ES-I3 (cell line): ENCODE data around the gene ART5.
"Not testable (repeated sequence)": the region's sequence is repeated elsewhere in the genome, so short reads cannot be mapped to it uniquely, and the experiment has no call there.

ENCODE experiments used
- H3K36me3 ChIP-seq: 2 replicates; pipeline ENCODE4 v1.6.1; 2013; ENCODE audit warnings: mild to moderate bottlenecking, low read length, control low read depth, moderate library complexity; ENCODE audit not compliant: insufficient read depth
- H3K4me1 ChIP-seq: 2 replicates; pipeline ENCODE4 v1.6.1; 2013; ENCODE audit warnings: mild to moderate bottlenecking, control low read depth, low read length; ENCODE audit not compliant: insufficient read depth
- H3K9ac ChIP-seq: 2 replicates; pipeline ENCODE4 v1.6.1; 2013; ENCODE audit warnings: low read depth, mild to moderate bottlenecking, low read length, moderate library complexity
- H3K9me3 ChIP-seq: 2 replicates; pipeline ENCODE4 v1.6.1; 2013; ENCODE audit warnings: mild to moderate bottlenecking, low read length, moderate library complexity; ENCODE audit not compliant: control insufficient read depth, insufficient read depth

Gene ART5

DNA sequence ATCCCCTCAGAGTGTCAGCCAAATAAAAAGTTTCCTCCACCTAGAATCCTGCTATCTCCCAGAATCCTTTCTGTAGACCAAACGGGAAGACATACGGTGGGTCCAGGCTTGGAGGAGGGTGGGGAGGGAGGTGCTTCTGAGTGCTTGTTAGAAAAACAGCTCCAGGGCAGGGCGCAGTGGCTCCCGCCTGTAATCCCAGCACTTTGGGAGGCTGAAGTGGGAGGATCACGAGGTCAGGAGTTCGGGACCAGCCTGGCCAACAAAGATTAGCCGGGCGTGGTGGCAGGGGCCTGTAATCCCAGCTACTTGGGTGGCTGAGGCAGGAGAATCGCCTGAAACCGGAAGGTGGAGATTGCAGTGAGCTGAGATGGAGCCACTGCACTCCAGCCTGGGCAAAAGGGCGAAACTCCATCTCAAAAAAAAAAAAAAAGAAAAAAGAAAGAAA lies 1.3 kb upstream of the ART5 start:
- not testable (repeated sequence) for H3K36me3 ChIP-seq, H3K4me1 ChIP-seq, H3K9me3 ChIP-seq
- H3K9ac ChIP-seq: peak overlapping the region; percentile 57

DNA sequence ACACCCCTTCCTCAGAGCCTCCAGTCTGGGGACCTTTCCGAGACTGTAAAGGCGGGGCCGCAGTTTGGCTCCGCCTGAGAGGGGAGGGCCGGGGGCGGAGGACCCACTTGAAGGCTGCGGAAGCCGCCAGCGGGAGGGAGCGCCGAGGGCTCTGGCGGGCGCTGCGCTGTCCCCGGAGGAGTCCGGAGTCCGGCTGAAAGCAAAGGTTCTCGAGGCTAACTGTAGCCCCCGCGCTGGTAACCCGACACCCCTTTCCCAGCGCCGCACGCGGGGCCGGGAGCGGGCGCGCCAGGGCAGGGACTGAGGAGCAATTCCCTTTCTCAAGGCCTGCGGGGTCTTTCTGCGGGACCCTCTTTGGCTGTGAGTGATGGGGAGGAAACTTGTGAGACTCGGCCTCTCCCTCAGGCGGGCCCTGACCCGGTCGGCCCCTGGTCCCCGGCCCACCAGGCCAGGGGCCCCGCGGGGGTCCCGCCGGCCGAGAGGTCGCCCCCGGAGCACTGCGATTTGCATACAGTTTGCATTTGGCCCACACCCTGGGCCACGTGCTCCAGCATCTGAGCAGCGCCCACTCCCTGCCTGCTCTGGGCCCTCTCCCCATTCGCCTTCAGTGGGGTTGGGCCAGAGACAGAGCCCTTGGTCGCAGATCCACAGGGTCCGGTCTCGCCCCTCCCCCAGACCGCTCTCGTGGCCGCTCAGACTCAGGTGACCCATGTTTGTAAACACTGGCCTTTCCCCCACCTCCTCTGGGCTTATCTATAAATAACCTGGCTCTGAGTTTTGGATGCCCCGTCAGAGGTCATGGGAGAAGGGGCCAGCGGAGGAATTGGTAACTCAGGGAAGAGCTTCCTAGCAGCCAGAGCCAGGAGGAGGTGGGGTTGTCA lies 519 bp upstream of the ART5 start:
- Histone ChIP-seq H3K9ac (peak overlapping the region; percentile 57), H3K9me3 (peaks cover 6% of the 10 kb centered on the region; the same call in 1 of the 2 replicates), H3K36me3 (no peaks in the 10 kb centered on the region), H3K4me1 (0 out of 2 replicates have a peak, but pooled peaks cover 5% of the 10 kb centered on the region)

DNA sequence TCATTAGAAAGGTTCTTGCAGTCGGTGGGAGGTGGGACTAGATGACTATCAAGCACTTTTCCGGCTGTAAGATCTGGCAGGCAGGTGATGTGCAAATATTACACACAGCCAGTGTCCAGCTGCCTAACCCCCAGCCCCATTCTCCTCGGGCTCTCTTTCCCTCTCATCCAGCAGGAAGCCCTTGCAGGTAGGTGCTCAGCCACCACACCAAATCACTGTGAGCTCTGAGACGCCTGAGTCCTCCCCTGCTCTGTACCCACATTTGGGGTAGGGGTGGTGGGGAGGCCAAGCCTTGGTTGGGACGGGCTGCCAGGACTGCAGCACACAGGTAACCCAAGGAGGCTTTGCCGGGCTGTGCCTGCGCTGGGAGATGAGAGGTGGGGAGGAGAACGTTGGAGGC lies 601 bp downstream of the ART5 start:
- Histone ChIP-seq H3K36me3 (no peaks in the 10 kb centered on the region), H3K9ac (peak overlapping the region; percentile 54; the same call in 1 of the 2 replicates), H3K4me1 (0 out of 2 replicates have a peak, but pooled peaks cover 5% of the 10 kb centered on the region), H3K9me3 (peaks cover 6% of the 10 kb centered on the region; the same call in 1 of the 2 replicates)

DNA sequence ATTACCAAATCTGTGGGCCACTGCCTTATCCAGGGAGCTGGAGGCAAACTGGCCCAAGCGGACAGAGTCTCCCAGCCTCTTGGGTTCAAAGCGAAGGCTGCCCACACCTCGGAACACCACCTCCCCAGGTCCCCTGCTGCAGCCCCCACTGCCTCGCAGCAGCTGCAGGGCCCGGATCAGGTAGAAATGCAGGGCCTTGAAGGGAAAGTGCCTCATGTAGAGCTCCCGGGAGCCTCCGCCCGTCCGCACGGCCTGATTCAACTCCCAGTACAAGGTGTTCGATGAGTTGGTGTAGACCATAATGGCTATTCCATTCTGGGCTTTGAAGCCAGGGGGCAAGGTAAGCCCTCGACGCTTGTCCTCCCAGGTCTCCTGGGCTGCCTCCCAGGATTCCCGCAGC lies 2.0 kb downstream of the ART5 start:
- Histone ChIP-seq H3K36me3 (no peaks in the 10 kb centered on the region), H3K9me3 (peaks cover 6% of the 10 kb centered on the region; the same call in 1 of the 2 replicates), H3K9ac (no peak overlapping the region), H3K4me1 (0 out of 2 replicates have a peak, but pooled peaks cover 5% of the 10 kb centered on the region)

DNA sequence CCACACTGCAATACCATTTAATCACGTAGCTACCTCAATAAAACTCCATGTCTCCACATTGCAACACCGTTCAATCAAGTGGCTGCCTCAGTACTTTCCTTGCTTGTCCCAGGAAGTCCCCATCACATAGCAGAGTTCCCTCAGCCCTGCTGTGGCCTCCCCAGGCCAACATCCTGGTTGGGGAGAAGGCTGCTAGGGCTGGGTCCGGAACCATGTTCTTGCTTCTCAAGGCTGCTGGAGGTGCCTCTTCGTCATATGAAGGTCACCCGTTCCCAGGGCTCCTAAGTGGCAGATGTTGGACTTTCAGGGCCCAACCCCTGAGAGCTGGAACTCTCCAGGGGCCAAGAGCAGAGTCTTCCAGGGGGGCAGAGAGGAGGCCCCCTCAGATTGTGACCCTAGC lies 3.3 kb downstream of the ART5 start:
- no peaks in the 10 kb centered on the region for H3K36me3 ChIP-seq
- no peaks in the 10 kb centered on the region for H3K9me3 ChIP-seq
- H3K9ac ChIP-seq: no peak overlapping the region
- 0 out of 2 replicates have a peak, but pooled peaks cover 2% of the 10 kb centered on the region for H3K4me1 ChIP-seq

DNA sequence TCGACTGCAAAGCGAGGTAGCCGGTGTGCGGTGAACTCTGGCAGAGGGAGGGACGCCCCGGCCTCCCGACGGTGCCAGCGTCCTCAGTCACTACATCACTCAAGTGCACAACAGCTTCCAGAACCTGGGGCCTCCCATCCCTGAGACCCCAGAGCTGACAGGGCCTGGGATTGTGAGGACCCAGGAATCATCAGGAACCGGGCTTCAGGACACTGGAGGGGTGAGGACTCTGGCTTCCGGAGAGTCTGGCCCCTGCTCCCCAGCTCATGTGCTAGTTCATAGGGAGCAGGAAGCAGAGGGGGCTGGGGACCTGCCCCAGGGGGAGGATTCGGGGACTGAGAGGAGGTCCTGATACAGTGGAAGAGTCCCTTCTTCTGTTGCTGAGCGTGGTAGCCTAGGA lies 4.6 kb downstream of the ART5 start:
- no peaks in the 10 kb centered on the region for H3K4me1 ChIP-seq

DNA sequence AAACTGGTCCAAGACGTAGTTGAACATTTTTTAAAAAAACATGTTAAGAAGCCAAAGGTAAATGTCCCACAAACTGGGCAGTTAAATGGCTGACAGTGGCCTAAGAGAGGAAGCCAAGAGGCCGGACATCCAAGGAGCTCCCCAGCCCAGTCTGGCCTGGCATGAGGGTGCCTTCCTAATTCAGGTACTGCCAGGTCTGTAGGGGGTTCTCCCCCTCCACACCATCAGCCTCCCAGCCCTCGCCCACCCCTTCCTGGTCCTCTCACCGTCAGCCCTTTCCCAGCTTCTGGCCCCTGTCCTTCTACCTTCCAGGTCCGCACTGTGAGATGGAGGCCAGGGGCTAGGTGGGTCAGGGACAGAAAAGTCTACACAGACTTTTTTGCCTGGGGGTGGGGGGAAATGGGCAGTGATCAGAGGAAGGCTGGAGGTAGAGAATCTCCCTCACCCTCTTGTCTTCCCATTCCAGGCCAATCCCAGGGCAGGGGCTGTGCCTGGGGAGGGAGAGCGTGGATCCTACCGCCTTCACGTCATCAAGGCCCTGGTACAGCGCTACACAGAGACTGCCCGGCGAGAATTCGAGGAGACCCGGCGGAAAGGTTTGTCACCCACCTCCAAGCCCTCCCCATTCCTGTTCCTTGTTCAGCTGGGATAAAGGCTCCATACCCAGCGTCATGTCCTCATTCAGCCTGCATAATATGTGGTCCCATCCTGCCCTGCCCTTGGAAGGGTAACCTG lies 6.0 kb downstream of the ART5 start:
- Histone ChIP-seq H3K36me3 (no peaks in the 10 kb centered on the region), H3K4me1 (no peaks in the 10 kb centered on the region), H3K9me3 (no peaks in the 10 kb centered on the region), H3K9ac (no peak overlapping the region)

More for the DNA sequence above, 4.6 kb downstream of the ART5 start:
- H3K36me3 ChIP-seq: no peaks in the 10 kb centered on the region
- H3K9ac ChIP-seq: no peak overlapping the region
- H3K9me3 ChIP-seq: no peaks in the 10 kb centered on the region

DNA sequence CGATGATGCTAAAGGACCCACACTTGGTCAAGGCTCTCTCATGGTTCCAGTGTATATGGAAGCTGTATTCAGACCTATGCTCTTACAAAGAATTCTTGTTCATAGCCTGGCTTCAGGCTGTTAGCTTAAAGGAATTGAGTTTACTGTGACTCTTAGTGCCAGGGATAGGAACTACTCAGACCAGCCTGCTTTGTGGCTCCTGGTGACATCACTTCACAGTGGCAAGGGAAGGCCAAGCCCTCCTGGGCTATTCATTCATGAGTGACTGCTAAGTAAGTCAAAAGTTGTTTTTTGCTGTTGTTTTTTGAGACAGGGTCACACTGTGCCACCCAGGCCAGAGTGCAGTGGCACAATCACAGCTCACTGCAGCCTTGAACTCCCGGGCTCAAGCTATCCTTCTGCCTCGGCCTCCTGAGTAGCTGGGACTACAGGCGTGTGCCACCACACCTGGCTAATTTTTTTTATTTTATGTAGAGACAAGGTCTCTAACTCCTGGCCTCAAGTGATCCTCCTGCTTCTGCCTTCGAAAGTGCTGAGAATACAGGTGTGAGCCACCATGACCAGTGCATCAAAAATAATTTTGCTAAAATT lies 9.6 kb downstream of the ART5 start:
- H3K4me1 ChIP-seq: 0 out of 2 replicates have a peak, but pooled peaks cover 1% of the 10 kb centered on the region
- no peaks in the 10 kb centered on the region for H3K36me3 ChIP-seq
- H3K9ac ChIP-seq: no peak overlapping the region
- no peaks in the 10 kb centered on the region for H3K9me3 ChIP-seq

DNA sequence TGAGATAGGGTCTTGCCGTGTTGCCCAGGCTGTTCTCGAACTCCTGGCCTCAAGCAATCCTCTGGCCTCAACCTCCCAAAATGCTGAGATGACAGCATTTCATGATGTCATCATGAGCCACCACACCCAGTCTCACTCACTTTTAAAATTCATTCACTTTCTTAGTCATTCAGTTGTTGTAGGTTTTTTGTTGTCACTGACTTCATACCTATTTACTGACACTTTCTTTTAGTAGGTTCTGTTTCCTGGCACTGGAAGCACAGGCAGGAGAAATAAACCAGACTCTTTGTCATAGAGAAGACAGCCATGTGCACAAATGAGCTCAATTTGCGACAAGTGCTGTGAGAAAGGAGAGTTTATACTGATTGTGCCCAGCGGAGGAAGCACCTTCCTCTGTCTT lies 10.5 kb downstream of the ART5 start:
- H3K9me3 ChIP-seq: no peaks in the 10 kb centered on the region
- H3K4me1 ChIP-seq: 0 out of 2 replicates have a peak, but pooled peaks cover 3% of the 10 kb centered on the region
- no peaks in the 10 kb centered on the region for H3K36me3 ChIP-seq

DNA sequence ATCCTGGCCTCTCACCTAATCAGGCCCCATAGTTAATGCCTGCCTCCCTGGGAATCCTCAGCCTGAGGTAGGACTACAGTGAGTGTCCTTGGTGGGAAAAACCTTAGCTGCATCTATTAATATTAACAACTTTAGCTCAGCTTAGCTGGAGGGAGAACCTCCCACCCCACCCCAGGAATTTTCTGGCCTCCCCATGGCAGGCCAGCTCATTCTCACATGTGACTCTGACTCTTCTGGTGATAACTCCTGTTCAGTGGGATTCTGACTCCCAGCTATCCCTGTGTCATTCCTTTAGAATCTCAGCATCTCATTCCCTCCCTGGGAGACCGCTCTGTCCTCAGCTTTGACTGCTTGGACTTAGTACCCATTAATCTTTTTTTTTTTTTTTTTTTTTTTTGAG lies 14.5 kb downstream of the ART5 start:
- Histone ChIP-seq H3K4me1 (0 out of 2 replicates have a peak, but pooled peaks cover 3% of the 10 kb centered on the region), H3K36me3 (no peaks in the 10 kb centered on the region), H3K9me3 (no peaks in the 10 kb centered on the region), H3K9ac (no peak overlapping the region)

More for the DNA sequence above, 10.5 kb downstream of the ART5 start:
- H3K9ac ChIP-seq: no peak overlapping the region

DNA sequence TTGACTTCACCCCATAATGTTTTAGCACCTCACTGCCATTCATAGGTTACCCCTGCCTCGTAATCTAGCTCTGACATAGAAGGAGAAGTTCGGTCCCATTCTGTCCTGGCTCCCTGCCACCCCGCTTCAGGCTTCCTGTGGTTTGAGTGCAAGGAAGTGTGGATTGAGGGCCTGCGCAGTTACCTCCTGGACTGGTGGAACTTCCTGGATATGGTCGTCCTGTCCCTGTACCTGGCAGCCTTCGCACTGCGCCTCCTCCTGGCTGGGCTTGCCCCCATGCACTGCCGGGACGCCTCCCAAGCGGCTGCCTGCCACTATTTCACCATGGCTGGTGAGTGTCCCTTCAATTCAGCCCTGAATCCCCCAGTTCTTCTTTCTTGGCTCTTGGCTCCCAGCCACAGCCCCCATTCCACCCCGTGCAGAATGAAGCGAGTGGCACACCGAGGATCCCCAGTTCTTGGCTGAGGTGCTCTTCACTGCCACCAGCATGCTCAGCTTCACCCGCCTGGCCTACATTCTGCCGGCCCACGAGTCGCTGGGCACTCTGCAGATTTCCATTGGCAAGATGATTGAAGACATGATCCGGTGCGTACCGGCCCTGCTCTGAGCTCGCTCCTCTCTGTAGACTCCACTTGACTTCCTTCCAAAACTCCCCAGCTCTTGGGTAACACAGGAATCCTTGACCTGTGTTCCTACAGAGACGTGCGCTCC lies 15.4 kb downstream of the ART5 start:
- Histone ChIP-seq H3K9ac (no peak overlapping the region), H3K4me1 (0 out of 2 replicates have a peak, but pooled peaks cover 3% of the 10 kb centered on the region), H3K9me3 (no peaks in the 10 kb centered on the region), H3K36me3 (no peaks in the 10 kb centered on the region)

DNA sequence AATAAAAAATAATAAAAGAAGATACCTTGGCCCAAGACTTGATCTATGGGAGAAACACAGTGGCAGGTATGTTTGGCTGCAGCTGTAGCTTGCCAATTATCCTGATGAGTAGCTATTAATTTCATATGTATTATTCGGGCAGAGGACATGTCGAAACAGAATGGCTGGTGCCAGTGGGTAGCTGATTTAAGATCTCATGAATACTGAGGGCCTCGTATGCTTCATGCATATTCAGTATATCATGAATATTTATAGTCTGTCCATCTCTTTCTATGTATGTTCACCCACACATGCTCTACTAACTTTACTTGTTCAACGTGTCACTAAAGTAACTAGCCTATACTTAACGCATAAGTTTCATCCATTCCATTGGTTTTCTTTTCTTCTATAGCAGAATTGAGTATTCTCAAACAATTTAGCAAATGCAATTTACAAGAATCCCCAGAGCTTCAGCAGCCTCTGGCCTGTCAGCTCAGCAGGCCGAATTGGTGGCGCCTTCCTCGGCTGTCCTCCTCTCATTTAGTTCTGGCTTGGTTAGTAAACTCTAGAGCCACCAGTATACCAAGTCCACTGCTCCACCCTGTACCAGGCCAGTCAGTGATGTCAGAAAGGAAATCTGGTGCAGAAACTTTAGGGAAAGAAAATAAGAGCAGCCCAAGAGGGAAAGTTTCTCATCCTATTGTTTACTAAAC lies 17.9 kb downstream of the ART5 start:
- Histone ChIP-seq H3K4me1 (0 out of 2 replicates have a peak, but pooled peaks cover 3% of the 10 kb centered on the region), H3K9ac (no peak overlapping the region), H3K9me3 (no peaks in the 10 kb centered on the region), H3K36me3 (no peaks in the 10 kb centered on the region)

DNA sequence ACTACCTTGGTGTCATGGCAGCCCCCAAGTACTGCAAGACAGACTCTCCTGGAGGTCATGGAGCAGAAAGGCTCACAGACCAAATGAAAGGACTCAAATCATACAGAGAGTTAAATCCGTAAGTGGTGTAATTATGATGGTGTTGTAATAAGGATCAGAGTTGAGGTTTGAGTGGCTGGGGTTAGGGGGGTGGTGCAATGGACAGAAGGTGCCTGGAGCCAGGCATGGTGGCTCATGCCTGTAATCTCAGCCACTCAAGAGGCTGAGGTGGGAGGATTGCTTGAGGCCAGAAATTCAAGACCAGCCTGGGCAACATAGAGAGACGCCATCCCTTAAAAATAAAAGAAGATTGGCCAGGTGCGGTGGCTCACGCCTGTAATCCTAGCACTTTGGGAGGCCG lies 18.7 kb downstream of the ART5 start:
- Histone ChIP-seq H3K4me1 (0 out of 2 replicates have a peak, but pooled peaks cover 3% of the 10 kb centered on the region), H3K9ac (no peak overlapping the region), H3K36me3 (no peaks in the 10 kb centered on the region), H3K9me3 (no peaks in the 10 kb centered on the region)
